ENCODE data around the gene NEK6. TPM values are rescaled to one million over a fixed set of nuclear protein-coding genes. Genes with fewer than 3 reads are reported as not detected.

The NEK6 gene
- total RNA-seq, 2 experiments from 2014 or later = 5.6 to 16.4 TPM

DNA sequence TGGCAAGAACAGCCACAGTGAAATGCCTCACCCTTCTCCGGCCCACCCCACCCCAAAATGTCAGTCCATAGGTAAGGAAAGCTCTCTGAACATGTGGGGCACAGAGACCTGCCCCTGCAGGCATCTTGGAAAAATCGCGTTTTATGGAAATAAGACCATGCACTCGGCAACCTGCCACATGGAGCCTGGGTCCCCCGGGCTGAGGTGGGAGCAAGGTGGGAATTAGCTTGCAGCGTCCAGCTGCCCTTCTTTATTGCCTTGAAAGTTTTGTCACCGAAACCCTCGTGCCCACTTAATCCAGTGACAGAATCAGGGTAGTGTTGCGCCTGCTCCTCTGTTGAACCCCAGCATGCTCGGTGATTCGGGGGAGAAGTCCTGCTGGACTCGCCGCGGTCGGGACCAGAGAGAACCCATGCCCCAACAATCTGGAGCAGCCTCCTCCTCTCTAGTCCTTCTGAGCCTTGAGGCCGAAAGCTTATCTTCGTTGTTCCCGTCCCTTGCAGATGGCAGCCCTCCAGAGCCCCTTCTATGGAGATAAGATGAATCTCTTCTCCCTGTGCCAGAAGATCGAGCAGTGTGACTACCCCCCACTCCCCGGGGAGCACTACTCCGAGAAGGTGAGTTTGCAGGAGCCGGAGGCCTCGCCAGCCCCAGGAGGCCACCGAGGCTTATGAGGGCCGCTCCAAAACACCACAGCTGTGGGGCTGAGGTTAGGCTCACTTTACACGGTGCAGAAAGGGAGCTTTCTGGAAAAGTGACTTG, 89.6 kb downstream of the NEK6 start:
- POLR2A ChIA-PET = no interaction called here

DNA sequence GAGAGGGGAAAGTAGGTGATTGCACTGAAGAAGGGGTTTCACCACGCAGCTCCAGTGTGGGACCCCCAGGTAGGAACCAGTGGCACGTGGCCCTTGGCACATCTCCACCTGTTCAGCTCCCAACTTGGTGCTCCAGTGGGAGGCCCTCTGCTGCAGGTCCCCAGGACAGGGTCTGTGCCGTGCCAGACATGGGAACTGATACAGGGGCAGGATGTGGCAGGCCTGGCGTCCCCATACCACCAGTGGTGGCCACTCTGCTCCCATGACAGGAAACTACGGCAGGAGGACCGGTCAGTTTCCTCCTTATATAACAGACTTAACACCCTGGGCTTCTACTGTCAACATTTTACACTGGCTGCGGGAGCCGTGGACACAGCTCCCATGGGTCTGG, 90.2 kb downstream of the NEK6 start:
- H3K4me1 ChIP-seq (ENCODE audit: insufficient read depth, low read length, poor library complexity, severe bottlenecking) = no peaks in the 10 kb centered on the region
- TF ChIP-seq EZH2phosphoT487 (IDR thresholded peaks at IDR 0.05; ENCODE audit: borderline replicate concordance, low read depth, low read length) = no peak
- TF ChIP-seq, protein P1, sequence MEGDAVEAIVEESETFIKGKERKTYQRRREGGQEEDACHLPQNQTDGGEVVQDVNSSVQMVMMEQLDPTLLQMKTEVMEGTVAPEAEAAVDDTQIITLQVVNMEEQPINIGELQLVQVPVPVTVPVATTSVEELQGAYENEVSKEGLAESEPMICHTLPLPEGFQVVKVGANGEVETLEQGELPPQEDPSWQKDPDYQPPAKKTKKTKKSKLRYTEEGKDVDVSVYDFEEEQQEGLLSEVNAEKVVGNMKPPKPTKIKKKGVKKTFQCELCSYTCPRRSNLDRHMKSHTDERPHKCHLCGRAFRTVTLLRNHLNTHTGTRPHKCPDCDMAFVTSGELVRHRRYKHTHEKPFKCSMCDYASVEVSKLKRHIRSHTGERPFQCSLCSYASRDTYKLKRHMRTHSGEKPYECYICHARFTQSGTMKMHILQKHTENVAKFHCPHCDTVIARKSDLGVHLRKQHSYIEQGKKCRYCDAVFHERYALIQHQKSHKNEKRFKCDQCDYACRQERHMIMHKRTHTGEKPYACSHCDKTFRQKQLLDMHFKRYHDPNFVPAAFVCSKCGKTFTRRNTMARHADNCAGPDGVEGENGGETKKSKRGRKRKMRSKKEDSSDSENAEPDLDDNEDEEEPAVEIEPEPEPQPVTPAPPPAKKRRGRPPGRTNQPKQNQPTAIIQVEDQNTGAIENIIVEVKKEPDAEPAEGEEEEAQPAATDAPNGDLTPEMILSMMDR (conservative IDR thresholded peaks at IDR 0.05; ENCODE audit: low read length) = no peak
- no peaks in the 10 kb centered on the region for H4K20me1 ChIP-seq (ENCODE audit: insufficient read depth, low read length)
- H3K79me2 ChIP-seq (ENCODE audit: insufficient read depth, low read depth, low read length) = no peaks in the 10 kb centered on the region
- H3K27ac ChIP-seq (ENCODE audit: low read depth, low read length, poor library complexity, severe bottlenecking) = no peak overlapping the region
- intact Hi-C loops (cut with micrococcal nuclease; ENCODE audit: unreplicated experiment) = no loop called here
- H3K4me3 ChIP-seq (ENCODE audit: low read depth, low read length, poor library complexity, severe bottlenecking) = no peak overlapping the region
- no peaks in the 10 kb centered on the region for H3K9me2 ChIP-seq (ENCODE audit: insufficient read depth, low read length)
- H3K36me3 ChIP-seq (ENCODE audit: insufficient read depth, low read length) = peaks cover 54% of the 10 kb centered on the region
- ChIA-PET CTCF (ENCODE audit: unreplicated experiment) (interaction anchor here (0.6 kb wide), 1 partner anchor 740 kb away, joined by 8 read pairs; no protein-coding TSS in a partner anchor), POLR2A (no interaction called here)
- BruUV-seq (replicated peaks) = no TSS peak
- no peak for DNase-seq (ENCODE audit: low spot score)
- no peak overlapping the region for H3K4me2 ChIP-seq (ENCODE audit: low read length)
- no peaks in the 10 kb centered on the region for H3K9me3 ChIP-seq (ENCODE audit: low read length)
- H2AFZ ChIP-seq (ENCODE audit: low read length) = no peak overlapping the region

More for the DNA sequence above, 89.6 kb downstream of the NEK6 start:
- no peak overlapping the region for H3K27ac ChIP-seq (ENCODE audit: low read depth, low read length, poor library complexity, severe bottlenecking)
- no TSS peak for BruUV-seq (replicated peaks)
- no peak for DNase-seq (ENCODE audit: low spot score)
- no peaks in the 10 kb centered on the region for H3K9me3 ChIP-seq (ENCODE audit: low read length)
- no peaks in the 10 kb centered on the region for H3K4me1 ChIP-seq (ENCODE audit: insufficient read depth, low read length, poor library complexity, severe bottlenecking)
- no peaks in the 10 kb centered on the region for H3K79me2 ChIP-seq (ENCODE audit: insufficient read depth, low read depth, low read length)
- H3K9me2 ChIP-seq (ENCODE audit: insufficient read depth, low read length) = no peaks in the 10 kb centered on the region
- no peak overlapping the region for H3K4me2 ChIP-seq (ENCODE audit: low read length)
- TF ChIP-seq, protein P1 (conservative IDR thresholded peaks at IDR 0.05; ENCODE audit: low read length) = no peak
- no peak for TF ChIP-seq EZH2phosphoT487 (IDR thresholded peaks at IDR 0.05; ENCODE audit: borderline replicate concordance, low read depth, low read length)
- H2AFZ ChIP-seq (ENCODE audit: low read length) = no peak overlapping the region
- peaks cover 48% of the 10 kb centered on the region for H3K36me3 ChIP-seq (ENCODE audit: insufficient read depth, low read length)
- intact Hi-C loops (cut with micrococcal nuclease; ENCODE audit: unreplicated experiment) = no loop called here
- CTCF ChIA-PET (ENCODE audit: unreplicated experiment) = interaction anchor here (0.6 kb wide), 1 partner anchor 740 kb away, joined by 8 read pairs; no protein-coding TSS in a partner anchor
- H3K4me3 ChIP-seq (ENCODE audit: low read depth, low read length, poor library complexity, severe bottlenecking) = no peak overlapping the region
- no peaks in the 10 kb centered on the region for H4K20me1 ChIP-seq (ENCODE audit: insufficient read depth, low read length)

DNA sequence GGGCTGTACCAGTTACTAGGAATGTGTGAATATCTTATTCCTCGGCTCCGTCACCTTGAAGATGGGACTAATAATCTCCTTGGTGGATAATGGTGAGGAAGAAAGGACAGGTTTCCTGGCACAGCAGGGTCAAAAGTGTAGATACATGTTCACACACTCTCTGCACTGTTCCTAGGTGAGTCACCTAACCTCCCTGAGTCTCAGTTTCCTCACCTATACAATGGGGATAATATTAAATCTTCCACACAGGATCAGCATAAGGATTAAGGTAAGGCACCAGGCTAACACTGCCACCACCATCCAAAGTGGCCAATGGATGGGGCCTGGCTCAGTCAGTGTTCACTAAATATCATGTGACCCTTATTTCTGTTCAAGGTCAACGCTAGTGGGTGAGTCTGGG, 90.6 kb downstream of the NEK6 start:
- H3K4me1 ChIP-seq (ENCODE audit: insufficient read depth, low read length, poor library complexity, severe bottlenecking) = no peaks in the 10 kb centered on the region
- TF ChIP-seq EZH2phosphoT487 (IDR thresholded peaks at IDR 0.05; ENCODE audit: borderline replicate concordance, low read depth, low read length) = no peak
- TF ChIP-seq, protein P1 (conservative IDR thresholded peaks at IDR 0.05; ENCODE audit: low read length) = no peak
- no peak overlapping the region for H3K27ac ChIP-seq (ENCODE audit: low read depth, low read length, poor library complexity, severe bottlenecking)
- H3K9me2 ChIP-seq (ENCODE audit: insufficient read depth, low read length) = no peaks in the 10 kb centered on the region
- CTCF ChIA-PET (ENCODE audit: unreplicated experiment) = interaction anchor here (0.6 kb wide), 1 partner anchor 741 kb away, joined by 8 read pairs; no protein-coding TSS in a partner anchor
- H3K79me2 ChIP-seq (ENCODE audit: insufficient read depth, low read depth, low read length) = no peaks in the 10 kb centered on the region
- no peak overlapping the region for H3K4me2 ChIP-seq (ENCODE audit: low read length)
- BruUV-seq (replicated peaks) = no TSS peak
- no peak for DNase-seq (ENCODE audit: low spot score)
- no peaks in the 10 kb centered on the region for H4K20me1 ChIP-seq (ENCODE audit: insufficient read depth, low read length)
- no peak overlapping the region for H3K4me3 ChIP-seq (ENCODE audit: low read depth, low read length, poor library complexity, severe bottlenecking)
- H2AFZ ChIP-seq (ENCODE audit: low read length) = no peak overlapping the region
- no peaks in the 10 kb centered on the region for H3K9me3 ChIP-seq (ENCODE audit: low read length)
- intact Hi-C loops (cut with micrococcal nuclease; ENCODE audit: unreplicated experiment) = no loop called here
- POLR2A ChIA-PET = no interaction called here
- H3K36me3 ChIP-seq (ENCODE audit: insufficient read depth, low read length) = peaks cover 58% of the 10 kb centered on the region
